Stimulated activated CD4-positive, alpha-beta T cell treated with anti-CD3 and anti-CD28 coated beads, Interleukin-4, amount 100 ng/mL, for 48 hours (primary cell): ENCODE measurements around the gene FAM120A.
"Not testable (repeated sequence)": the region's sequence is repeated elsewhere in the genome, so short reads cannot be mapped to it uniquely, and the experiment has no call there.

ENCODE experiments used
- DNase-seq, 2 donors: peaks; one replicate each; pipeline ENCODE4 v3.0.0-alpha.2; 2020; ENCODE audit warnings: low read depth in 2 of 2

The FAM120A gene

DNA sequence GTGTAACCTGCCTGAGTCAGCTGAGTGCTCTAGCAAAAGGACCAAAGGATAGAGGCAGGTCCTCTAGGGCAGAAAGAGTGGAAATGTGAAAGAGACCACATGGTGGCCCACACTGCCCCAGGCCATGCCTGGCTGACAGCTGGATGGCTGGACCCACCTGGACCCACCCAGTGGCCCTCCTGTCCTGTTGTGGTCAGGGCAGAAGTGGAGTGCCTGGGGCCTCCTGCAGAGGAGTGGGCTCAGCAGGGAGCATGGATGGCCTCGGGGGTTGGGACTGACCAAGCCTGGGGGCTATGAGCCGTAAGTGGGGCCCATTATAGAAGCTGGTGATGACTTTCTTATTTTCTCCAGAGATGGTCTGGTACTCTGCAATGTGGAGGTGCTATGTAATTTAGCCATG lies 57.6 kb downstream of the FAM120A start:
- no peak for DNase-seq

DNA sequence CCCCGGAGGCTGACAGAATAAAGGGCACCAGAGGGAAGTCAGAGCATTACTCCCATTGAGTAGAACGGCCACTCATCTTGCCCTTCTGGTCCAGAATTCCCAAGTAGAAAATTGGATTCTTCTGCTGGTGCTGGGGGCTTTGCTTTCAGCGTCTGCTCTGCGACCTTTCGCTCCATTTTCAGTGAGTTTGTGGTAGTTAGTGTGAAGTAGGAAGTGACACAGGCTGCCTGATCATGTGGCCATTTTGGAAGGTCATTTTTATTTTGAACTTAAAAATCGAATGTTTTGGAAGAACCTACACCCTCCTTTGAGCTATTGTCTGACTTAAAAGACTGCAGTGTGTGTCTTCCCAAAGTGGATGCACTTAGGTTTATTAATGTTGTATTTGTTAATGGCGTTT lies 58.6 kb downstream of the FAM120A start:
- DNase-seq = no peak

DNA sequence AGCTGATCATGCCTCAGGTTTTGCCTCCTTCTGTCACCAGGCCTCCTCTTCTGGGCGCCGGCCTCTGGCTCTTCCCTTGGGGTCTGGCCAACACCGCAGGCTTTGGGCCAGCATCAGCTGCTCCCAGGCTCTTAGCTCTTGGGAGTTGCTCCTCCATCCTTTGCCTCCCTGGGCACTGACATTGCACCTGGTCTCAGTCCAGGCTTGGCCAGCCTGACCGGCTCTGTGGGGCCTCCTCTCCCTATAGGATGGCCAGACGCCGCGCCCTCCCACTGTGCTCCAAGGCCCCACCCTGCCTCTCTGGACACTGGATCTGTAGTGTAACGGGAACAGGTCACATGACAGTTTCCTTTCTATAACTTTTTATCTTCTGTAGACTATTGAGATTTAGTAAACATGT lies 59.7 kb downstream of the FAM120A start:
- DNase-seq = not testable (repeated sequence)

DNA sequence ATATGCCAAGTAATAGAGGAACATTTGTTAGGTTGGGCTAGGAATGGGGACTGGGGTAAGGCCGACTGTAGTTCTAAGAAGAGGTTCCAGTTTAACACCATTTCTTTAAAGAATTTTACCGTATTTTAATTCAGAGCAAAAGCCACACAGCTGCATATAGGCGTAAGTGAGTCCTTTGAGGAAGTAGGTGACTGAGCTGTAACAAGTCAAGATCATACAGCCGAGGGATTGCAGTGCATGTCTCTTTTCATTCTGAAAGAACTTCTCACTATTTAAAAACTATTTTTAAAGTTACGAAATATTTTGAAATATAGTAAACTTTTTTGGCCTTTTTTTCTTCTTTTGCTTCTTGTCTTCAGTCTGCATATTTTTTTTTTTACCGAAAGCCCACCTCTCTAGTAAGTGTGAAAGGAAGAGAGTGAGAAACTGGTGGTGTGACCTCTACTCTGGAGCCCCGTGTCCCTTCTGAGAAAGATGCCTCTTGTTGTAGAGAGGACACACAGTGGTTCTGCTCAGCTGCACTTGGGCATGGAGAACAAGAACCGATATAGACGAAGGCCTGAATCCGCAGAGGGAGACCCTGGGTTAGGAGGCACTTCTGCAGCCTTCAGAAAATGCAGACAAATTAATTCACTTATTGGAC lies 60.8 kb downstream of the FAM120A start:
- not testable (repeated sequence) for DNase-seq

DNA sequence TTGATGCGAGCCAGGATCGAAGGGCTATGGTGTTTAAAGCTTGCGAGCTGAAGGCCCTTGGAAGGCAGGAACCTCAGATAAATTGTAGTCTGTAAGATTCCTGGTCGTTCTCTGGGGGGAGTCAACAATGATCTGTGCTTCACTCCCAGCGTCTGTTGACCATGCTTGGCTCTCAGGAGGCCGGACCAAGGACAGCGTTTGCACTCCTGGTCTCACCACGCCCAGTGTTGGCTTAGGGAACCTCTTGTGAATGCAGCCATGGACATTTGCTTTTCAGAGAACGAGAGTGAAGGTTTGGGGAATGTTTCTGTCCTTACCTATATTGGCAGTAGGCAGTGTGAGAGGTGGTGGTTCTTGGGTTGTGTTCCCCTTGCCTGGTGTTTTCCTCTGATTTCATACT lies 62.1 kb downstream of the FAM120A start:
- no peak for DNase-seq

DNA sequence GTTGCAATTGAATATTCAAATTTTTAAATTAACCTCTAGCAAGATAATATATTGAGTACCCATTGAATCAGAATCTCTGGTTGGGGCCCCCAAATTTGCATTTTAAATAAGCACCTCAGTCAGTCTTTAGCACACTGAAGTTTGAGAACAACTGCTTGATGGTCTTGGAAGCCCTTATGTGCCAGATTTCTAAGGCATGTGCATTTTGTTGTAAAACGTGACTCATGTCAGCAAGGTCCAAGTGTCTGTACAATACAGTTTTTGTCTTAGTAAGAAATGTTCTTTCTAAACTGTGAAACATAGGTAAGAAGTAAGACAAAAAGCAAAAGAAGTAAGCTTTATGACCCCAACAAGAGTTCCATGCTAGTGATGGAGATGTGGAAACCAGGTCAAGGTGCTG lies 65.8 kb downstream of the FAM120A start:
- DNase-seq = no peak

DNA sequence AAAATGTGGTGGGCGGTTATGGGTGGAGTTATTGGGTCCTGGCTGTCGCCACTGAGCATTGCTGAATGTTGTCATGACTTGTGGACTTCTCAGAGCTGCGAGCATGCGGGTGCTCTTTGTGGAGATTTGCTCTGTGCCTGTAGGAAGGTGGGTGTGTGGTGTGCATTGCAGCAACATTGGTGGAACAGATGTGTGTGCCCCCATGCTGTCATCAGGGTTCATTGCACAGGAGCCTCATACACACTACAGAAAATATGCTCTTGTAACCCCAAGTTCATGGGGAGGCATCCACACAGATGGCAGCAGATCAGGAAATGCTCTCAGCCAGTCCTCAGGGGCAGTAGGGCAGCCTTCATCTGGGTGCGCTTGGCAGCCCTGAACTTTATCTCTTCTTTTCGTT lies 69.0 kb downstream of the FAM120A start:
- DNase-seq = no peak

DNA sequence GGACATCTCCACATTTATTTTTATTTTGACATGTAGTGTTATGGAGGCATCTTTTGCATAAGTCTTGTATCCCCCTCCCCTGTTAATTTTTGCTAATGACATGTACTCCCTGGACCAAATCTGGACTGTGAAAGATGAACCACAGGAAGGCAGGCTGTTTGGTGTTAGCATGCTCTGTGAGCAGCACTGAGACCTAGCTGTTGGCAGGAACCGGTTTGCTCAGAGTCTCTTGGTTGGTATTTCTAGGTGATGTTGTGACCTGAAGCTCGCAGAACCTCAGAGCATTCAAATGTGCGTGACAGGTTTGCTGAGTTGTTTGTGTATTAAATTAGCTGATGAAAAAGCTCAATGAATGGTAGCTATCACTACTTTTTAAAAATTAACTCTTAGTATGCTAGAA lies 71.3 kb downstream of the FAM120A start:
- no peak for DNase-seq

DNA sequence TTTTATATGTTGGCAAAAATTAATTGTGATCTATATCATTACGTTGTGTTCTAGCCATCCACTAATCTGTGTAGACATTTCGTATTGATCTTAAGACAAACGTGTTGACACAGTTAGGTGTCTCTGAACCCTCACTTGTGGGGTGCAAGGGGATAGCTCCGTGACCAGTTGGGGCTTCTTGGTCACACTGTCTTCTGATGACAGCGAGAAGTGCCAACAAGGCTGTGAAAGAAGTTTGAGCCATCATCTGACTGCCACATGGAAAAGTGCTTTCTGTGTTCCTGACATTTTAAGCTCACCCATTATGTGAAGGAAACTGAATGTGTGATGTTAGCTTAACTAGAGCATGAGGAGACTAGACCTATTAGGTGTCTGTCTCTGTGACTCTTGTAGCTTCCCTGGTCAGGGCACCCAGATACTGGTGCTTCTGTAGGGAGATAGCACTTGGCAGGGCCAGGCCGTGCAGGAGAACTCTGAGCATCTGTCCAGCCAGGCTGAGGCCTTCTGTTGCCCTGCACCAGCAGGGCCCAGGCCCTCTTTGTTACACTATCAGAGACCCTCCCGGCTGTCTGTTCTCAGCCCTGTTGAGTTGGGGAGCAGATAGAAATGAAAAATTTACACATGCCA lies 72.1 kb downstream of the FAM120A start:
- DNase-seq = no peak

DNA sequence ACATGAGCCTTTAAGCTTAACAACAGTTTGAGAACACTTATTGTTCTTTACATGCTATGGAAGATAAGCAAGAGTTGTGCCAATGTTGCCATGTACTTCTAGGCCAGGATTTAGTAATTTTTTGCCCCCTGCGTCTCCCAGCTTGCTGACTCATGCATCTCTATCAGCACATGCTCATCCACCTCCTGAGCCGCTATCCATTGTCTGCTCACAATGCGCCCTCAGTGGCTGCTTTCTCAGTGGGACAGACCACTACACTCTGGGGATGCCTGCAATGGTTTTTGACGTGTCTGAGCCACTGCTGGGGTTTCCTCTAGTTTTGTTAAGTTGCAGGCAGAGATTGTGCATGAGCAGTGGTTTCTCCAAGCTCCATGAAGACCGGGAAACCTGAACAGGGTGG lies 74.0 kb downstream of the FAM120A start:
- no peak for DNase-seq

DNA sequence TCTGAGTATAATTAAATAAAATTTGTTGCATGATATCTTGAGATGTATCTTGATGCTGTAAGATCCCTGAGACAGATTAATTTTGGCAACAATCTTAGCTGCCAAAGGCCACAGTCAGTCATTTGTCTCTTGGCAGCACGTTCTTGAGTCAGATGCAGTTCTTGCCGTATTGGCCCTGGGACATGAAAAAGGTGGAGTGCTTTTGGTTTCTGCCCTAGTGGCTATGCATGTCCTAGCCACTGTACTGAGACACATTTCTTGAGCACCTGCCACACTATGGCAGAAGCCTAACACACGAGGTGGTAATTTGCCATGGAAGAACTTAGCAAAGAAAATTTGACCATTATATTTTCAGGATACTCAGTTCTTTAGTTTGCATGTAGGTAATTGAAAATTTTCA lies 79.9 kb downstream of the FAM120A start:
- no peak for DNase-seq

DNA sequence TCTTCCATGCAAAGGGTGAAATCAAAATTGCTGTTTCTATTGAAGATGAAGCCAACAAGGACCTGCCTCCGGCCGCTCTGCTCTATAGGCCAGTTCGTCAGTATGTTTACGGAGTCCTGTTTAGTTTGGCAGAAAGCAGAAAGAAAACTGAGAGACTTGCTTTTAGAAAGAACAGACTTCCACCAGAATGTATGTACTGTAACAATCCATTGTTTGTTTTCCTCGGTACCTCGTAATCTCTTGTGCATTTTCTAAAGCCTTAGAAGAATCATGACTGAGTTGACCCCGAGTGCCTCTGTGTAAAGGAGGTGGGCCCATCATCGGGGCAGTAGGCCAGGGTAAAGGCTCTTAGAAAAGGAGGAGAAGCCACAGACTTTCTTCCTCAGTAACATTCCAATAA lies 80.7 kb downstream of the FAM120A start:
- no peak for DNase-seq

DNA sequence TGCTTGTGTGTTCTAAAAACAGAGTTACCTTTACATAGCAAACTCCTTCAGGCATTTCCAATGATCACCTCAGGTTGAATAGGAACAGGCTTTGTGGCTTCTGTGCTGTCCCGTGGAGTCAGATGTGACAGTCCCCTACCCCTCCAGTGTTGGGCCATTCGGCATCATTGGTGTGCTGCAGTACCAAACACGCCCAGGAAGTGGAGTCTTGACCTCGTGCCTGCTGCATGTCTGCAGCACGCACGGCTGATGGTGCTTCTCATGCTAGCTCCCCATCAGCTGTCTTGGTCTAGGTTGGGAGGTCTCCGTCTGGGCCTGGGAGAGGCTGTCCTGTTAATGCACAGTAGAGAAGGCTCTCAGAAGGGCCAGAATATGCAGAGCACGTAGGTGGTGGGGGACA lies 82.4 kb downstream of the FAM120A start:
- no peak for DNase-seq

DNA sequence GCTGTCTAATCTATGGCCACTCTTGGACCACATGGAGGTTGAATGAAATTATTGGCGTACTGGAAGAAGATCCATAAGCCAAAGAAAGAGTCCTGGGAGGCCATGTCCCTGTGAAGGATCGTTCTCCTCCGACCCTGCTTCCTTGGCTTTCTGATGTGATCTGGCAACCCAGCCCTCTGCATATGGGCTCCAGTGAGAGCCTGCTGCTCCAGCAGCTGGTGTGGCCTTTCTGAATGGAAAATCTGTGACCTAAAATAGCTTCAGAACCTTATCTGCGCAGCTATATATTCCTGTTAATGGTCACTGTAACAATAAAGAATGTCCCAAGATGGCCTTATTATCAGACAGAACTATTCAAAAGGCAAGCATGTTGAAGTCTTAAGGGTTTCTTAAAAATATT lies 84.7 kb downstream of the FAM120A start:
- no peak for DNase-seq

DNA sequence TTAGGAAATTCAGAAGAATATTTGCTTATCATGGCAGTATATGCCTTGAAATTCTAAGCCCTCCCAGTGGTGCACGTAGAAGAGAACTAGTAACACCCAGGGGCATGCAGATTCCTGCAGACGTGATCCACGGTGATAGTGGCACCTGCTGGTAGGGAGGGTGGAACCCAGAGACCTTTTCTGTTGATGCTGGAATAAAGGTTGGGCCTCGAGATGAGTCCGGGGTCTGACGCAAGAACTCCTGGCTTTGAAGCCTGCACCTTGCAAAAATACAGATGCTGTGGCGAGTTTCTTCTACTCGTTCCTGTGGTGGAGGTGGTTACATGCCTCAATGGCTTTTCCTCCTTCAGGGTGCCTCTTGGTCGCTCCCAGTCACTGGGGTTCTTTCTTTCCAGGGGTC lies 85.4 kb downstream of the FAM120A start:
- DNase-seq = no peak

DNA sequence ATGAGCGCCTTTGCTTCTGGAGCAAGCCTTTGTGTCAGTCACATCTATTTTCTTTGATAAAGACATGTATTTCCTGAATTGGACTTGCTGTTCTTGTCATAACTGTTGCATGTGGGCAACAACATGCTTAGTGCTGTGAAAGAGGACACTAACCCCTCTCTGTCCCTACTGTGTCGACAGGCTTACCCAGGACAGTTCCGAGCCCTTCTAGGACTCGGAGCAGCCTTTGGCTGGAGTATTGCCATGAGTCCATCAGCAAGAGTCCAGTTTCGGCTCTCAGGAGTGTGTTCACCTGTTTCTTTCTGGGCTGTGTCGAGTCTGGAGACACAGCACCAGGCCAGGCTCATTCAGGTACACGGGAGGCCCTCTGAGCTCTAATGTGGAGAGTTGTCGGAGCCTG lies 88.8 kb downstream of the FAM120A start:
- DNase-seq = no peak

DNA sequence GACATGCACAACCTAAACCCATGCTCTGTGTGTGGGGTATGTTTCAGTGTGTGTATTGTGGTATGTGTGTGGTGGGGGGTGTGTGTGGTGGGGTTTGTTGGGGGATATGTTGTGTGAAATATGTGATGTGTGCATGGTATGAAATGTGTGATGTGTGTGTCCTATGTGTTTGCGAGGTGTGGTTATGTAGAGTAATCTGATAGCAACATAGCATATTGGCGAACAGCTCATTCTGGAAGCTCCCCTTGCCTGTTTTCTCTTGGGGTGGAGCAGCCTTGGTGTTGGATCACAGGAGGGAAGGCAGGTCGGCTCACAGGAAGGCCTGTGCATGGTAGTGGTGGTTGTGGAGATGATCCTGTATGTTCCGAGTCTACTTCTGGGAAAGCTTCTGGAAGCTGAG lies 89.5 kb downstream of the FAM120A start:
- DNase-seq = no peak

DNA sequence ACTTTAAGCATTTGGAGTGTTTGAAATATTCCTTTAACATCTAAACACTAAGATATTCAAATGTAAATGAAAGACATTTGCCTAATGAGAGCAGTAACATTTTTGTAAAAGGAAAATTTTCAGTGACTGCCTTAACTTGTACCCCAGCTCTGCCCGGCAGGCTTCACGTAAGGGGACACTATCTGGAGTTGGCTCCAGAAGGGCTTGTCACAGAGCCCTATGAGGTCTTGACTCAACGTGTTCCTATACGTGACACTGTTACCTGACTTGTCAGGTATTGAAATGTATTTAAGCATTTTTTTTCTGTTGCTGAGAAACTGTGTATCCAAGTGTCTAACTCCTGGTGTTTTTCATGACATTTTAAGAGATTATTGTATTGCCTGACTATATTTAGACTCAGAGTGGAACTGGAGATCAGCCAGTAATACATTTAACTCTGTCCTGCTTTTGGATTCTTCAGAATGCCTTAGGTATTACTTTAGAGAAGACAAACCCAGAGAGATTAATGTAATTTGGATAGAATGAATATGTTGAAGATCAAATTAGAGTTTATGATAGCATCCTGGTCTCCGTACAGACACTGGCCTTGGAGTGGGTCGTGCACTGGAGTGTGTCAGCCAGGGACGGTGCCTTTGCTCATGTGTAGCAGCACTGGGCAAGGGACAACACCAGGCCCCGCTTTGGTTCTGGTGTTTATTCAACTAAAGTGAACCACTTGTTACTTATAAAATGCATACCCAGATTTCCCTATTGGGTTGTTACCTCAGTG lies 90.3 kb downstream of the FAM120A start:
- DNase-seq = no peak

DNA sequence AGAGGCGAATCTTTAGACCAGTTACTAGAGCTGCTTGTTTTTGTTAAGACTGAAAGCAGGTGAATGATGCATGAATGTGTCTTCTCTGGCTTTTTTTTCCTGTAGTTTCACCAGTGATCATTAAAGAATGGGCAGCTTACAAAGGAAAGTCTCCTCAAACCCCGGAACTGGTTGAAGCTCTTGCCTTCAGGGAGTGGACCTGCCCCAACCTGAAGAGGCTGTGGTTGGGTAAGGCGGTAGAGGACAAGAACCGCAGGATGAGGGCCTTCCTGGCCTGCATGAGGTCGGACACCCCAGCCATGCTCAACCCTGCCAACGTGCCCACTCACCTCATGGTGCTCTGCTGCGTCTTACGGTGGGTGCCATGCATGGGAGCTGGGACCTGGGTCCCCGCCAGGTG lies 91.6 kb downstream of the FAM120A start:
- DNase-seq = no peak

DNA sequence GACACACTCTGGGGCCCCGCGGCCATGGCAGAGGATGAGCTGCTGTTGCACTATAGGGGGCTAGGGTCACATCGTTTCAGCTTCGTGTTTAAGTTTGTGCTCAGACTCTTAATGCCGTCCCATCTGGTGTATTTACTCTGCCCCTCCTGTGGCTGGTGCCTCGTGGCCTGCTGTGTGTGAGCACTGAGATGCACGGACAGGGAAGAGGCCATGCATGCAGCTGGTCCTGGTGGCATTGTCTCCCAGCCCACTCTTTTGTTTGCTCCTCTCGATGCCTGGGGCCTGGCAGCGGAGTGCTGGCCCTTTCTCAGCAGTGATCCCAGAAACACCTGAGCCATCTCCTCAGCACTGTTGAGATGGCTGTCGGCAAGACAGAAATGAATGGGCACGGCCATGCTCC lies 94.9 kb downstream of the FAM120A start:
- DNase-seq = no peak

DNA sequence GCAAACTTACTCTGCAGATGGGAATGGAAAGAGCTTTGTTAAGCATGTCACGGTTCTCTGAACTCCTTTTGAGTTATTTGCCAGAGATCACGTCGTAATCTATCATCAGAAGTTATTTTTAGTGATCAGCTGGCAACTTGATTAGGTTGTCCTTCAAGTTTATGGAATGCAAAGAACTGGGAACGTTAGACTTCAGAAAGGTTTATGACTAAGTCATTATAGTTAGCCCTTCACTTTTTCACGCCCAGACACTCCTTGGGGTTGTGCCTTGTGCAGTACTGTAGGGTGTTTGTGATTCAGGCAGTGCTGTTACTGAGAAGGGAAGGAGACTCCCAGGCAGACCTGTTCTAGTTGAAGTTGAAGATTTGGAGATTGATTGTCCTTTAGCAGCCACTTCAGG lies 98.1 kb downstream of the FAM120A start:
- no peak for DNase-seq

DNA sequence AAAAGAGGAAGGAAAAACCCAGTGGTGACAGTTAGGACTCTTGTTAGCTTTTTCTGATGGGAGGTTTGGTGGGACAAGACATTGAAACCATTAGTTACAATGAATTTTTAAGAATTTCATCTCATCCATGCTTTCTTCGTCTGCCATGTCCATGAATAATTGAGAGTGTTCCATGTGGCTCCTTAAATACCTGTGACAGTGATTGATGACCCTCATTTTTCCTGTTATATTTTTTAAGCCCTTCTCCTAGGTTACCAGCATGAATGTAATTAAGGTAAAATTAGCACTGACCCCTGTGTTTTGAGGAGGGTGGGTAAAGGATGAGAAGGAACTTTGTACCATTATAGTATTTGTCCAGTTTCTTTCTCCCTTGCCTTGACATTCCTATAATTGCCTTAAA lies 101.4 kb downstream of the FAM120A start:
- no peak for DNase-seq

DNA sequence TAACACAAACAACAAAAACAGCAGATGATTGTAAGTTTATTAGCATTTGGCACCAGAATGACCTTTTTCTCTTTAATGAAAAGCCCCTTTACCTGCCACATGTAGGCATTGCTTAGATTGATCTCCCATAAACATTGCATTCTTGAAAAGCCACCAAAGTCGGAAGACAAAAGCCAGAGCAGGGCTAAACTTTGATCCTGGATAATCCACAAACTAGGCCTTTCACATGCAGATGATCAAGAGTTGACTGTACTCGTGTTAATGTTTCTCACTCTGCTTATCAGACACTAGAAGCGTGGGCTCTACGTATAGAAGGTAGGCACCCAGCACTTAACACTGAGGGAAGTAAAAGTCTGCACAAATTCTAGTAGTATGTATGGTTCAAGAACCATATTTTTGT lies 103.9 kb downstream of the FAM120A start:
- DNase-seq = no peak
